SKM-1 treated with dmso at 0.1 percent for 144 hours (cell line): Measurements from ENCODE around the gene CAPN7.

Source experiments
- DNase-seq: peaks from one replicate; lab custom pipeline; 2025; ENCODE audit not compliant: unreplicated experiment; lab: John Stamatoyannopoulos, UW

Gene CAPN7

DNA sequence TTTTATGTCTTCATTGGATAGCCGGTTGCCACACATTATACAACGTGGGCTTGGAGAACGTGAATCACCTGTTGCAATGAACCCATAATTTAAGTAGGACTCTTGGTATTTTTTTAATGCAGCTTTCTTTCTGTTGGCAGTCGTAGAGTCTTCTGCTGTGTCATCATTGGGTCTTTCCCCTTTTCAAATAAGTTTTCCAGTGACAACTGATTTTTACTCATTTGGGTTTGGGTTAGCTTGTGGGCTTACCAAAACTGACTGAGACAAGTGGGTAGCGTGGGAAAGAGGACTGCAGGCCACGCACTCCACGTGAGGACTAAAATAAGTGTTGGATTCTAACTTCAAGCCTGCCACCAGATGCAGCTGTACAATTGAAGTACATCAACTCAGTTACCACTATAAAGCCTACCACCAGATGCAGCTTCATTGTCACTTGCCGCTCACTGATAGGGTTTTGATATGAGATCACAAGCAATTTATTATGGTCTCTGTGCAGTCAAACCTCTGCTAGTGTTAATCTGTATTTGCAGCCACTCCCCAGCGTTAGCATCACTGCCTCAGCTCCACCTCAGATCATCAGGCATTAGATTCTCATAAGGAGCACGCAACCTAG lies 6.4 kb upstream of the CAPN7 start:
- no peak for DNase-seq

DNA sequence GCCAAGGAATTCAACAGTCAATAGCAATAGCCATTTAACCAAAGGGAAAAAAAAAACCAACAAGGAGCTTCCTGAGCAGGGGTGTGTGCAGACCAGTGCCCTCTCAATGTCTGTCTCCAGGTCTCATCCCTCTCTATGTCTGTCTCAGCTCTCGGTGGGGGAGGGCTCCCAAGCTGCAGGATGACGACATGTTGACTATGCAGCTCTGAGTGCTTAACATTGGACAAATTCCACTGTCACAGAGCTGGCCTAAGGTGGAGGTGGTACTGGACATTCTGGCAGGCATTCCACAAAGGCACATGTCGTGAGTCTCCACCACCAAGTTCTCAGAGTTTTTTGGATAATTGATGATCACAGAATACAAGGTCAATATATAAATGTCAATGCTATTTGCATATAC lies 2.0 kb upstream of the CAPN7 start:
- DNase-seq = no peak

DNA sequence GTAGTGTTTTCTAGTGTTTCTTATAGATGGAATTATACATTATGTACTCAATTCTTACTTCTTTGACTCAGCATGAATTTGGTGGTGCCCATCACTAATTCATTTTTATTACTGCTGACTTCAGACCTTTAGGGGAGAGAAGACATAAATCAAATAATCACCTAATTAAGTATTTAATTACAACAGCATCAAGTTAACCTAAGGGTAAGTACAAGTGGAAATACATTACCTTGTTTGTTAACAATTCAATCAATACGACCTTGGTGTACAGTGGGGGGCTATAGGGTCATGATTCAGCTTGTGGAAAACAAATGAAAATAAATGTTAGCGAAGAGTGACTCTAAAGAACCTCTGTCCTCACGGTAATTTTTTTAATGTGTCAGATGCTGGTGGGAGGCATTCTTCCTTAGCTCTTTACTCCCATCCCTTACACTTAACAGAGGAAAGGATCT lies 538 bp upstream of the CAPN7 start:
- no peak for DNase-seq

DNA sequence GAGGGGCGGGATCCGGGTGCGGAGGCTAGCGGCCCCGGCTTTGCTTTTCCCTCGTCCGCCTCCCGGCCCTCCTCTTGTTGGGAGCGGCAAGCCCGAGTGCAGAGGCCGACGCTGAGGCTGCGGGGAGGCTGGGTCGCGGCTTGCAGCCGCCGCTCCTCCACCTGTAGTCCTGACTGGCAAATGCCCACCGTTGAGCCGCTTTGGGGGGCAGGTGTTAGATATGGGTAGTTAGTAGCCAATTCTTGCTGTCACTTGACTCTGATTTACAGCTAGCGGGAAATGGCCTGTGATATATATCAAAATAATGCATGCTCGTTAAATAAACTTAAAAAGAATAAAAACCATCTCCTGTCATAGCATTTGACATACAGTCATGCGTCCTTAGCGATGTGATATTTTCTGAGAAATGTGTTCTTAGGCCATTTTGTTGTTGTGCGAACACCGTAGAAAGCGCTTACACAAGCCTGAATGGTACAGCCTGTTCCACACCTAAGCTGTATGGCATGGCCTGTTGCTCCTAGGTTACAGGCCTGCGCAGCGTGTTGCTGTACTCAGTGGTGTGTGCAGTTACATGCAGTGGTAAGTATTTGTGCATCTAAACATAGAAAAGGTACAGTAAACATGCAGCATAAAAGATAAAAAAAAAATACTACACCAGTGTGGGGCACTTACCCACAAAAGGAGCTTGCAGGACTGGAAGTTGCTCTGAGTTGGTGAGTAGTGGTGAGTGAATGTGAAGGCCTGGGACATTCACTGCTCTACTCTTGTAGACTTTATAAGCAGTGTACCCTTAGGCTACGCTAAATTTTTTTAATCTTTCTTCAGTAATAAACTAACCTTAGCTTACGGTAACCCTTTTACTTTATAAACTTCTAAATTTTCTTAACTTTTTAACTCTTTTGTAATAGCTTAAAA lies 873 bp downstream of the CAPN7 start:
- no peak for DNase-seq

DNA sequence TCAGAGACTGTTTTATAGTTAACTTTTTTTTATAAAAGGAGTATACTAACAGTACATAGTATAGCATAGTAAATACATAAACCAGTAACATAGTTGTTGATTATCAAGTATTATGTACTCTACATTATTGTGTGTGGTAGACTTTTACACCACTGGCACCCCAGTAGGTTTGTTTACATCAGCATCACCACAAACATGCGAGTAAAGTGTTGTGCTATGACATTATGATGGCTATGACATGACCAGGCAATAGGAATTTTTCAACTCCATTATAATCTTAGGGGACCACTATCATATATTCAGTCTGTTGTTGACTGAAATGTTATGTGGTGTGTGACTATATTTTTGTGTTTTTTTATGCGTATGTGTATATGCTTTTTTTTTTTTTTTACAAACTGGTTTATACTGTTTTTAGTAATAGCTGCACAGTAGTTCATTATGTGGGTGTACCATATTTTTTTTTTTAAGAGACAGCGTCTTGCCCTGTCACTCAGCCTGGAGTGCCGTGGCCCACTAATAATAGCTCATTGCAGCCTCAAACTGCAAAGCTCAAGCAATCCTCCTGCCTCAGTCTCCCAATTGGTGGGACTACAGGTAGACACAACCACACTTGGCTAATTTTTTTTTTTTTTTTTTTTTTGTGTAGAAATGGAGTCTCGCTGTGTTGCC lies 1.9 kb downstream of the CAPN7 start:
- no peak for DNase-seq

DNA sequence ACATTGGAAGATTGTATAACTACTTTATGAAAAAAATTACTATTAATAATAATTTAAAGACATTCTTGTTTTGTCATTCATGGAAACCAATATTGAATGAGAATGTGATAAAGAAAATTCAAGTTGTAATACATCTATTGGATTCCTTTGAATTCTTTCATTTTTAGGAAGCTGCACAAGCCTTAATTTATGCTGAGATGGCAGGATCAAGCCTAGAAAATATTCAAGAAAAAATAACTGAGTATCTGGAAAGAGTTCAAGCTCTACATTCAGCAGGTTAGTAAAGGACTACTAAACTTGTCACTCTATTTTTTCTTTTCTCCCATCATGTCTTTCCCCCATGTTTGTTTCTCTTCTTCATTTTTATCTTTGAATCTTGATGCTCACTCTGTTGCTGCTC lies 5.9 kb downstream of the CAPN7 start:
- DNase-seq = no peak

DNA sequence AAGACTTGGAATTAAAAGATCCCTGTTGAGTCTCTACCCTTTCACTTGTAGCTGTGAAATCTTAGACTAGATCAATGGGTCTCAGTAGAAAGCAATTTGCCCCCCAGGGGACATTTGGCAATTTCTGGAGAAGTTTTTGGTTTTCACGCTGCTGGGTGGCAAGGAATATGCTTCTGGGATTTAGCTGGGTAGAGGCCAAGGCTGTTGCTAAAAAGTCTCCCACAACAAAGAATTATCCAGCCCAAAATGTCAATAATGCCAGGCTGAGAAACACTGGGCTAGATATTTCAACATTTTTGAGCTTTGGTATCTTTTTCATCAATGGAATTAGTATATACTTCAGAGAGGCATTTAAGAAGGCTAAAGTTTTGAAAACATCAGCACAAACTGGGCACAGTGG lies 8.7 kb downstream of the CAPN7 start:
- no peak for DNase-seq

DNA sequence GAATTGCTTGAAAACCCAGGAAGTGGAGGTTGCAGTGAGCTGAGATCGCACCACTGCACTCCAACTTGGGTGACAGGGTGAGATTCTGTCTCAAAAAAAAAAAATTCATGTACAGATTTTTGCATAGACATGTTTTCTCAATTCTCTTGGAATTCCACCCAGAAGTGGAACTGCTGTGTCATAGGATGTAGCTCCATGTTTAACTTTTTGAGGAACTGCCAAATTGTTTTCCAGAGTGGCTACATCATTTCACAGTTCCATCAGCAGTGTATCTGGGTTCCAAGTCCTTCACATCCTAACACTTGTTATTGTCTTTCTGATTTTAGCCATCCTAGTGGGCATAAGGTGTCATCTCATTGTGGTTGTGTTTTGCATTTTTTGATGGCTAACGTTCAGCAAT lies 9.9 kb downstream of the CAPN7 start:
- no peak for DNase-seq

DNA sequence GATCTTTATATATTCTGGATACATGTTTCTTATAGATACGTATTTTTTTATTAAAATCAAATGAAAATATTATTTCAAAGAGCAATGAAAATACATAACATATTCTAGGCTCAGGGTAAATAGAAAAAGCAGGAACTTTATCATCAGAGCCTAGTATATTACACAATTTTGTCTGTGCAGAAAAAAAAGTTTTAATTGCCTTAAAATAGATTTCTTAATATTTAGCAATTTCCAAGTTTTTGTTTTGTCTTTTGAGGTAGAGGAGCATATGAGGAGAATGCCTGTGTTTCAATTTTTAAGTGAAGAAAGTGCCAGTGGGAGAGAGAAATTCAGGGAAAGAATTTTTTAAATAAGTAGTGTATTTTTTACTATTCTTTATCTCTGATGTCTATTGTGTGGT lies 10.5 kb downstream of the CAPN7 start:
- DNase-seq = no peak

DNA sequence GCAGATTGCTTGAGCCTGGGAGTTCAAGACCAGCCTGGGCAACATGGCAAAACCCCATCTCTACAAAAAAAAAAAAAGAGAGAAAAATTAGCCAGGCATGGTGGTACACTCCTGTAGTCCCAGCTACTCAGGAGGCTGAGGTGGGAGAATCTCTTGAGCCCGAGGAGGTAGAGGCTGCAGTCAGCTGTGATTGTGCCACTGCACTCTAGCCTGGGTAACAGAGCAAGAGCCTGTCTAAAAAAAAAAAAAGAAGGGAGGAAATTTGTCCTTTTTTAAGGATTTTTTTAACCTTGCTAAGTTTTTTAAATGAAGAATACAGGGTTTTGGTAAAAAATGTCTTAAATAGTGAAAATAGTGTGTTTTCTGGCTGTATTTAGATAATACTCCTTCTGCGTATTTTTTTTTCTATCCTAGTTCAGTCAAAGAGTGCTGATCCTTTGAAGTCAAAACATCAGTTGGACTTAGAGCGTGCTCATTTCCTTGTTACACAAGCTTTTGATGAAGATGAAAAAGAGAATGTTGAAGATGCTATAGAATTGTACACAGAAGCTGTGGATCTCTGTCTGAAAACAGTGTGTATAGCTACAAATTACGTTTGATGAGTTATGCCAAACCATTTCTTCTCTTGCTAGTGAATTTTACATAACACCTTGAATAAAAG lies 11.1 kb downstream of the CAPN7 start:
- DNase-seq = no peak

DNA sequence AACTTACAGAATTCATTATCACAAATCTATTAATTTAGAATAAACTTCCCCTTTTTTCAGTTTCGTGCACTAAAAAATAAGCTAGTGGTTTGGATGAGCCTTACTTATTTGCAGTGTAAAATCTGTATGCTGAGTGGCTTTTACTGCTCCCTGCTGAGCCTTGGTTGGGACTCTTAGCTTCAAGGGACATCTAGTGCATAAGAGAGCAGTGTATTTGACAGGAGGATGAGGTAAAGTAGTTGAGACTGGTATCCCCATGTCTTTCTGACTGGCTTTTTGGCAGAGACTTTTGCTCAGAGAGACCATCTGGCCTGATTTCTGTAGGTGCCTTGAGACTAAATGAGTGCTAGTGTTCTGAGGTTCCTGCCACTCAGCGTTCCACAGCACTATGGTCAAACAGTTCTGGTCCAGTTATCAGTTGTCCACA lies 11.8 kb downstream of the CAPN7 start:
- no peak for DNase-seq

DNA sequence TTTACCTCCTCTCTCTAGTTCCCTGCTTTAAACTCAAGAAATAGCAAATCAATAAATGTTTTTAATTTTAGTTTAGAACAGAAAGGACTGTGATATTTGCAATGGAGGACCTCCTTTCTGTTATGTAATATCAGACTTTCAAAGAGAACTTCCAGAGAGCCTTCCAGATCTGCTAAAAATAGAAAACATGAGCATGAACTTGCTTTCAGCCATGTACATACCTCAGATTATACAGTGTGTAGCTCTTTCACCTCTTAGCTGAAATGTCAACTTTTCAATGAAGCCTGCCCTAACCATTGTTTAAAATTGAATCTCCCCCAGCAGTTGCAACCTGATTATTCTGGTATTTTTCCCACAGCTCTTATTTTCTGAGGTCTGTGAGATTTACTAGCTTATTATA lies 12.6 kb downstream of the CAPN7 start:
- no peak for DNase-seq

DNA sequence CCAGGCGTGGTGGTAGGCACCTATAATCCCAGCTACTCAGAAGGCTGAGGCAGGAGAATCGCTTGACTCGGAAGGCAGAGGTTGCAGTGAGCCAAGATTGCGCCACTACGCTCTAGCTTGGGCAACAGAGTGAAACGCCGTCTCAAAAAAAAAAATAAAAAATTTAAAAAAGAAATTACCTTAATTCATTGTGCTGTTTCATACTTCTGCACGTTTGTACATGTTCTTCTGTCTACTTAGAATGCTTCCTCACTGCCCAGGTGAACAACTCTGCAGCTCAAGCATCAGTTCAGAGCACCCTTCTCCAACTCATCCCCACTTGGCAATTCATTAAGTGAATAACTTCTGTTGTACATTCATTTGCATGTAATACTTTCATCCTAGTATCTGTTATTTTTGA lies 14.0 kb downstream of the CAPN7 start:
- no peak for DNase-seq

DNA sequence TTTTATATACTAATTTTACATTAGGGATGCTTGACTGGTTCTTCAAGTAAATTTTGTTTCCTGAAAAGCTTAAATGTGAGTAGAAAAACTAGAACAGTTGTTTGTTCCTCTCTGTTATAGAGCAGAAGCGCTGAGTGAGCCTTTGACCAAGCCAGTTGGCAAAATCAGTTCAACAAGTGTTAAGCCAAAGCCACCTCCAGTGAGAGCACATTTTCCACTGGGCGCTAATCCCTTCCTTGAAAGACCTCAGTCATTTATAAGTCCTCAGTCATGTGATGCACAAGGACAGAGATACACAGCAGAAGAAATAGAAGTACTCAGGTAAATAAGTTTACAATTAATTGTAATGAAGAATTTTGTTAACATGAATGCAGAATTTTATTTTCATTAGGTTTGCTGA lies 14.6 kb downstream of the CAPN7 start:
- no peak for DNase-seq

DNA sequence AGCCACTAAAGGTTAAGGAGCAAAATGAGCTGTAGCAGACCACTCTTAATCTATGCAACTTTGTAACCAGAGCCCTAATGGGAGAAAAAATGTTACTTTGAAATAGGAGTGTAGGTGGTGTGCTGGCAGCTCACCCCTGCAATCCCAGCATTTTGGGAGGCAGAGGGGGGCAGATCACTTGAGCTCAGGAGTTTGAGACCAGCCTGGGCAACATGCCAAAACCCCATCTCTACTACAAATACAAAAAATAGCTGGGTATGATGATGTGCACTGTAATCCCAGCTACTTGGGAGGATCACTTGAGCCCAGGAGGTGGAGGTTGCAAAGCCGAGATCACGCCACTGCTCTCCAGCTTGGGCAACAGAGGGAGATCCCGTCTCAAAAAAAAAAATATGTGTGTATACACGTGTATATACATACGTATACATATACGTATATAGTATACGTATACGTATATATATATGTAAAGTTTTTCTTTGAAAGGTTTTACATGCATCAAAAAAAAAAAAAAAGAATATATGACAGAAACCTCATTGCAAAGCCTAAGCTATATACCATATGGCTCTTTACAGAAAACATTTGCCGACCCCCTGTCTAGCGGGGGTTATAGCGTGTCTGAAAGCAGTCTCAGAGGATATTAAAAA lies 15.7 kb downstream of the CAPN7 start:
- no peak for DNase-seq

DNA sequence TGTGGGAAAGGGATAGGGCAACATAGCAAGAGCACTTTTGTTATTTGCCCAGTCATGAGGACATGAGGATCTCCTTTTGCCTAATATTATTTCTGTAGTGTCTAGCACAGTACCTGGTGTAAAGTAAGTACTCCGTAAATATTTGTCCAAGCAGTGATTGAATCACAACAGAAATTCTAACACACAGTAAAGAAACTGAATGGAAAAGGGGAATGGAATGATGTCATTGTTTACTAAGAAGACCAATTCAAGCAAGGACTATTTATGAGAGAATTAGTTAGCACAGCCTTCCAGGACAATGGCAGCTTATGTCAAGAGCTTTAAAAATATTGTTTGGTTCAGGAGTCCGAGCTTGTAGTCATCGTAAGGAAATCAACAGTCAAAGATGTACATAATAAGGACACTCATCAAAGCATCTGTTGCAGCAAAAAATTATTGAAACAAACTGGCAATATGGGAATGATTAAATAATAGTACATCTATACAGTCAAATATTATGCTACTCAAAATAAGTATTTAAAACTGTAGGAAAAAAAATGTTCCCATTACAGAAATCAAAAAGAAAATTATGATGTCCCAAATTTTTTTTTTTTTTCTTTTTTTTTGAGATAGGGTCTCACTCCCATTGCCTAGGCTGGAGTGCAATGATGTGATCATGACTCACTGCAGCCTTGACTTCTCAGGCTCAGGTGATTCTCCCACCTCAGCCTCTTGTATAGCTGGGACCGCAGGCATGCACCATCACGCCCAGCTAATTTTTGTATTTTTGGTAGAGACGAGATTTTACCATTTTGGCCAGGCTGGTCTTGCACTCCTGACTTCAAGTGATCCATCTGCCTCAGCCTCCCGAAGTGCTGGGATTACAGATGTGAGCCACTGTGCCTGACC lies 17.9 kb downstream of the CAPN7 start:
- no peak for DNase-seq

DNA sequence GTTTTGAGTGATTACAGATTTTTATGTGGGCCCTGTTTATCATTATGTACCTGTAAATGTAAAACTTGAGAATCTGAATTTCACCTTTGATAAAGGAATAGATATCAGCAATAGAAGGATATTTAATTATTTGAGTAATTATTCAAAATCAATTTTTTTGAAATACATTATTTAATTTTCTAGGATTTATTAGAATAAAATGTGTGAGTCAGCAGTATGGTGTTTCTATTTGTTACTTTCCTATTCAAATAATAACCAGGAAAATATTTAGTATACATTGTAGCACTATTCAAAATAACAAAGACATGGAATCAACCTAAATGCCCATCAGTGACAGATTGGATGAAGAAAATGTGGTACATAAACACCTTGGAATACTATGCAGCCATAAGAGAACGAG lies 22.1 kb downstream of the CAPN7 start:
- DNase-seq = no peak

DNA sequence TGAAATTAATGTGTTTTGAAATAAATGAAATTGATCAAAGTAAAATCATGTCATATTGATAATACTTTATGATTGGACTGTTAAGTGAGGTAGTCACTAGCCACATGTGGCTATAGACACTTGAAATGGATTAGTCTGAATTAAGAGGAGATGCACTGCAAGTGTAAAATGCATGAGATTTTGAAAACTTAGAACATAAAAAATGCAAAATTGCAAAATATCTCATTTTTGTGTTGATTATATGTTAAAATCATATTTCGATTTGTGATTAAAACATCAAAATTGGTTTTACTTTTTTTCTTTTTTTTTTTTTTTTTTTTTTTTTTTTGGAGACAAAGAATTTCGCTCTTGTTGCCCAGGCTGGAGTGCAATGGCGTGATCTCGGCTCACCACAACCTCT lies 23.2 kb downstream of the CAPN7 start:
- no peak for DNase-seq

DNA sequence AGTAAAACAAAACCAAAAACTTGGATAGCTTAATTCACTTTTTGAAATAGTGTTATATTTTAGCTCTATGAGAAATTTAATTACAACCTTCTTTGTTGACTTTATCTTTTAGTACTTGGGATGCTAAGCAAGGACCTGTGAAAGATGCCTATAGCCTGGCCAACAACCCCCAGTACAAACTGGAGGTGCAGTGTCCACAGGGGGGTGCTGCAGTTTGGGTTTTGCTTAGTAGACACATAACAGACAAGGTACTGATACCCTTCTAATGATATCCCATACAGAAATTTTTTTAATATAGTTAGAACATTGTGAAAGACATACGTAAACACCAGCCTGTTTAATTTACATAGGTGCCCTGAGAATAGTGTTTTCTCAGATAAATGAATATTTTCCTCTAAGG lies 35.3 kb downstream of the CAPN7 start:
- DNase-seq = peak; percentile 28
